Type B pancreatic cell (in vitro differentiated cells): Measurements from ENCODE around the gene MPZL1. TPM values are rescaled to one million over a fixed set of nuclear protein-coding genes. Genes with fewer than 3 reads are reported as not detected.

Source experiments
- DNase-seq: peaks from one replicate; pipeline ENCODE4 v3.0.0; 2021; ENCODE audit warnings: mixed read lengths; ENCODE audit not compliant: unreplicated experiment; ENCODE audit errors: extremely low spot score
- H3K27ac Mint-ChIP-seq: 2 replicates; pipeline ENCODE4 v1.8.0; 2021; ENCODE audit warnings: mild to moderate bottlenecking, mixed read lengths
- H3K27me3 Mint-ChIP-seq: 2 replicates; pipeline ENCODE4 v1.8.0; 2021; ENCODE audit warnings: mixed read lengths
- H3K36me3 Mint-ChIP-seq: 2 replicates; pipeline ENCODE4 v1.8.0; 2021; ENCODE audit warnings: mixed read lengths
- H3K4me1 Mint-ChIP-seq: one replicate; pipeline ENCODE4 v1.8.0; 2021; ENCODE audit warnings: mixed read lengths; ENCODE audit not compliant: unreplicated experiment
- H3K4me3 Mint-ChIP-seq: 2 replicates; pipeline ENCODE4 v1.8.0; 2021; ENCODE audit warnings: mild to moderate bottlenecking, mixed read lengths
- H3K9me3 Mint-ChIP-seq: 2 replicates; pipeline ENCODE4 v1.8.0; 2021; ENCODE audit warnings: mixed read lengths
- total RNA-seq: library from RNA; stranded (reverse); gene quantifications from 2 replicates; pipeline ENCODE4 v1.2.1, GENCODE V29; 2021; ENCODE audit warnings: low replicate concordance
- TF ChIP-seq, protein P1 (sequence below): fragments of 200-600 bp; sonication (generic); conservative IDR thresholded peaks from 2 replicates; pipeline ENCODE4 v1.5.0; 2021; ENCODE audit warnings: antibody characterized with exemption, mild to moderate bottlenecking

Gene MPZL1
- total RNA-seq, 1 donor from 2014 or later: 103 TPM

DNA sequence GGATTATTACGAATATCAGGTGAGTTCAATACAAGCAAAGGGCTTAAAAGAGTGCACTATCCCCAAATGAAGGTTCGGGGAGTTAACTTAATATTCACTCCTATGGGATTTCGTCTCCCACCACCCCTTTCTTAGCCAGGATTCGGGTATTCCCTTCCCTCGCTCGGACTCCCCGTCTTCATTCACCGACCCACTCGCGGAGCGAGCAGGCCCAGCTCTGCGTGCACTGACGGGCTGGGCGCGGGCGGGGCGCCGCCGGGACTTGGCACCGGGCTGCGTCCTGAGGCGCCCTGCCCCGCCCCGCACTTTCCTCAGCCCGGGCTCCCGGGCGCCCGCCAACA, 7.7 kb upstream of the MPZL1 start:
- Mint-ChIP-seq H3K27me3 (peaks cover 25% of the 10 kb centered on the region), H3K4me3 (peak overlapping the region; percentile 97)
- DNase-seq: no peak

DNA sequence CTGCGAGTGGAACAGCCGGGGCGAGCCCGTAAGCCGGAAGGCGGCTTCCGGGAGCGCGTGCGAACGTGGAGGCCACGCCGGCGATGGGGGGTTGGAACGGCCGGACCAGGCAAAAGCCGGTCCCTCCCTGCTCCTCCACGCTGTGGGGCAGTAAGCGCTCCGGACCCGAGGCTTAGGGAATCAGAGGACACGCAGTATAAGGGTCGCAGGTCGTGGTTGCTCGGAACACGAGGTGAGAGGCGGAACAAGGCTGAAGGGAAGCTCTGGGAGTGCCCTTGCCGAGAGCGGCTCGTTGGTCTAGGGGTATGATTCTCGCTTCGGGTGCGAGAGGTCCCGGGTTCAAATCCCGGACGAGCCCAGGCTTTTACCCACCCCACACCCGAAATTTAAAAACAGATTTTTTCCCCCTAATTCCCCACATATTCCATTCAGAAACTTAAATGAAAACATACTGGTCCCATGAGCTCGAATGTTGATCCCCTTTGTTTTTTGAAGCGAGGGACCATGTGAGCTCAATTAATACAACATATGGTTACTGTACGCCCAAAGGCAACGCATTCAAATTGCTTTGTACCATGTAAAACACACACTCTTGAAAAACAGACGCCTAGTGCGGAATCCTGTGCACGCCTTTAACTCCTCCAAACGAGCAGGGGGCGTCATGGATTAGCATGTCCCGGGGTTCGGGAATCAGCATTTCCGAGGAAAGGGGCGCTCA, 7.2 kb upstream of the MPZL1 start:
- Mint-ChIP-seq H3K4me3 (peak overlapping the region; percentile 97), H3K27ac (peak overlapping the region; percentile 95), H3K27me3 (peaks cover 24% of the 10 kb centered on the region), H3K36me3 (peaks cover 3% of the 10 kb centered on the region), H3K9me3 (no peaks in the 10 kb centered on the region), H3K4me1 (peaks cover 8% of the 10 kb centered on the region)
- TF ChIP-seq, protein P1, sequence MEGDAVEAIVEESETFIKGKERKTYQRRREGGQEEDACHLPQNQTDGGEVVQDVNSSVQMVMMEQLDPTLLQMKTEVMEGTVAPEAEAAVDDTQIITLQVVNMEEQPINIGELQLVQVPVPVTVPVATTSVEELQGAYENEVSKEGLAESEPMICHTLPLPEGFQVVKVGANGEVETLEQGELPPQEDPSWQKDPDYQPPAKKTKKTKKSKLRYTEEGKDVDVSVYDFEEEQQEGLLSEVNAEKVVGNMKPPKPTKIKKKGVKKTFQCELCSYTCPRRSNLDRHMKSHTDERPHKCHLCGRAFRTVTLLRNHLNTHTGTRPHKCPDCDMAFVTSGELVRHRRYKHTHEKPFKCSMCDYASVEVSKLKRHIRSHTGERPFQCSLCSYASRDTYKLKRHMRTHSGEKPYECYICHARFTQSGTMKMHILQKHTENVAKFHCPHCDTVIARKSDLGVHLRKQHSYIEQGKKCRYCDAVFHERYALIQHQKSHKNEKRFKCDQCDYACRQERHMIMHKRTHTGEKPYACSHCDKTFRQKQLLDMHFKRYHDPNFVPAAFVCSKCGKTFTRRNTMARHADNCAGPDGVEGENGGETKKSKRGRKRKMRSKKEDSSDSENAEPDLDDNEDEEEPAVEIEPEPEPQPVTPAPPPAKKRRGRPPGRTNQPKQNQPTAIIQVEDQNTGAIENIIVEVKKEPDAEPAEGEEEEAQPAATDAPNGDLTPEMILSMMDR: no peak
- peak; percentile 93 for DNase-seq

More for the DNA sequence above, 7.7 kb upstream of the MPZL1 start:
- Mint-ChIP-seq H3K4me1 (peaks cover 8% of the 10 kb centered on the region), H3K36me3 (peaks cover 3% of the 10 kb centered on the region), H3K27ac (peak overlapping the region; percentile 95), H3K9me3 (no peaks in the 10 kb centered on the region)
- TF ChIP-seq, protein P1: no peak

DNA sequence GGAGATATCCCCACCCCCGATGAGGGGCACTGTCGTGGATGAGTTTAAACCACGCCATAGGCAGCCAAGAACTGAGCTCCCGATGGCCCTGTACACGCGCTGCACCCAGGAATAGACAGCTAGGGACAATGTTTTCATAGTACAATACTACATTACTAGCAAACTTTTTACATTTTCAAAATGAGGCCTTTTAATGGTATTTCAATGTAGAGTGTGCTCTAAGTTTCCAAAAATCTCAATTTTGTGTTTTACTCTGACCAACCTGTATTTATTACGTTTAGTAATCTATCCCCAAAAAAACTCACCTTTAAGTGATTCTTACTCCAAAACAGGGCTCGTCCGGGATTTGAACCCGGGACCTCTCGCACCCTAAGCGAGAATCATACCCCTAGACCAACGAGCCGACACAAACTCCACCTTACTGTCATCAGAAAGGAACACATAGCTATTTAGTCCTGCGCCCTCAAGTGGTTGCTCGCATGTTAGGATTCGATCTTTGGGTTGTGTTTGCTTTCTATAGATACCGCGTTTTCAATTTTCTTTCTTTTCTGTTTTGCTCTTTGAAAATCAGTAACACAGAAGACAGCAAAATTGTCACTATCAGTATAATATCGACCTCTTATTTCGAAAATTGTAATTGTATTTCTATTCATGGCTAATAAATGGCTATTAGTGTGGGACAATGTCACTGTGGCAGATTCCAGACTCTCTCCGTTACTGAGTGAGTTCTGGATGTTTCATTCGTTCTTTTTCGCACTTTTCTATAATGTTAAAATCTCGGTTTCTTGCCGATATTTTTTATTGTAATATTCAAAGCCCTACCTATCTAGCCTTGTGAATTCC, 6.4 kb upstream of the MPZL1 start:
- Mint-ChIP-seq H3K36me3 (peaks cover 3% of the 10 kb centered on the region), H3K27me3 (peaks cover 24% of the 10 kb centered on the region), H3K9me3 (no peaks in the 10 kb centered on the region), H3K4me1 (peaks cover 8% of the 10 kb centered on the region), H3K4me3 (peak overlapping the region; percentile 97), H3K27ac (peak overlapping the region; percentile 95)
- peak; percentile 85 for DNase-seq
- TF ChIP-seq, protein P1: peak; percentile 93

DNA sequence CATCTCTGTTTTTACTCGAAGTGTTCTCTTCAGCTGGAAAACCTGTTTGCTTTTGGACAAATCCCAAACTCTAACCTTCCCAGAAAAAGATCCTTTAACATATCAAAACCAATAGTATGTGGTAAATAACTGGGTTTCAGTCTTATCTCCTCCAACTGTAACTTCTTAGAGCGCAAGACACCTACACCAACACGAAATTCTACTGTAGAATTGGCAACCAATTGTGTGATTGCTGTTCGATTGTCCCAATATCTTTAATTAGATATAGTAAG, 5.8 kb upstream of the MPZL1 start:
- Mint-ChIP-seq H3K4me3 (peak overlapping the region; percentile 97), H3K27me3 (peaks cover 24% of the 10 kb centered on the region), H3K9me3 (no peaks in the 10 kb centered on the region), H3K36me3 (peaks cover 3% of the 10 kb centered on the region), H3K27ac (peak overlapping the region; percentile 95), H3K4me1 (peaks cover 11% of the 10 kb centered on the region)
- DNase-seq: no peak
- TF ChIP-seq, protein P1: no peak

DNA sequence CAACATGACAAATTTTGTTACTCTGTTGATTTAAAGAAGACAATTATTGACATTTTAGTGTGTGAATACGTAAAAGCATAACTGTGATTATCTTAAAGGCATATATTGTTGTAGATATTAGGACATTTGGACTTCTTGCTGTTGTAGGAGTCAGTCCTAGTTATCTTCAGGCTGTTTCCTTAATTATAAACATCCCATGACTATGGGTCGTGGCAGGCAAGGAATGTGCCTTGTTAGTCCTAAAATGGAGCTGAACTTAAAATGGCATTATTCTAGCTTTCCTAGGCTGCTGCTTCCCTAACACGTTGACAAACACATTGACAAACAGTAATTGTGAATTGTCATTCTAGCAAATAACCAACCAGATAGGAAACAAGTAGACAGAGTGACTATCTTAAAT, 4.4 kb upstream of the MPZL1 start:
- Mint-ChIP-seq H3K4me1 (peaks cover 18% of the 10 kb centered on the region), H3K36me3 (peaks cover 3% of the 10 kb centered on the region), H3K27ac (peak overlapping the region; percentile 52), H3K9me3 (no peaks in the 10 kb centered on the region), H3K4me3 (peak overlapping the region; percentile 78), H3K27me3 (peaks cover 23% of the 10 kb centered on the region)
- TF ChIP-seq, protein P1: no peak
- DNase-seq: no peak
